Neuronal stem cell (in vitro differentiated cells): ENCODE results near the gene PHTF2.

Experiments
- DNase-seq: peaks from one replicate; pipeline ENCODE4 v3.0.0-alpha.2; 2013; ENCODE audit warnings: low spot score
- H2AFZ ChIP-seq: one replicate; pipeline ENCODE4 v1.6.1; 2013; ENCODE audit warnings: mild to moderate bottlenecking, low read length, inconsistent platforms
- H2AK5ac ChIP-seq: 2 replicates; pipeline ENCODE4 v1.6.1; 2013; ENCODE audit warnings: low read depth, mild to moderate bottlenecking, inconsistent platforms, low read length, moderate library complexity, mixed read lengths
- H2BK120ac ChIP-seq: 2 replicates; pipeline ENCODE4 v1.6.1; 2013; ENCODE audit warnings: low read depth, mild to moderate bottlenecking, inconsistent platforms, low read length, moderate library complexity, mixed read lengths
- H2BK12ac ChIP-seq: one replicate; pipeline ENCODE4 v1.6.1; 2013; ENCODE audit warnings: low read length, inconsistent platforms
- H2BK15ac ChIP-seq: 2 replicates; pipeline ENCODE4 v1.6.1; 2013; ENCODE audit warnings: mild to moderate bottlenecking, low read length, inconsistent platforms, mixed read lengths
- H2BK5ac ChIP-seq: one replicate; pipeline ENCODE4 v1.6.1; 2013; ENCODE audit warnings: inconsistent platforms, mild to moderate bottlenecking, low read length, moderate library complexity
- H3K14ac ChIP-seq: one replicate; pipeline ENCODE4 v1.6.1; 2013; ENCODE audit warnings: low read length, inconsistent platforms
- H3K18ac ChIP-seq: 2 replicates; pipeline ENCODE4 v1.6.1; 2013; ENCODE audit warnings: low read length, inconsistent platforms
- H3K23ac ChIP-seq: 2 replicates; pipeline ENCODE4 v1.6.1; 2013; ENCODE audit warnings: low read depth, mild to moderate bottlenecking, mixed read lengths, low read length, inconsistent platforms; ENCODE audit not compliant: poor library complexity
- H3K27ac ChIP-seq: replicated peaks from 3 replicates; pipeline ENCODE4 v1.5.1; 2013; ENCODE audit warnings: low read length, inconsistent platforms
- H3K27me3 ChIP-seq, 3 experiments: 2 replicates each; pipeline ENCODE4 v1.6.1; 2013; ENCODE audit warnings: low read length in 3 of 3, mild to moderate bottlenecking in 2 of 3, inconsistent platforms in 1 of 3, low read depth in 1 of 3, mixed read lengths in 1 of 3, moderate library complexity in 1 of 3; ENCODE audit not compliant: control insufficient read depth in 3 of 3, insufficient read depth in 3 of 3
- H3K36me3 ChIP-seq, 2 donors: replicated peaks in 1 of 2; 2 replicates each; pipeline ENCODE4 v1.6.1; 2013; ENCODE audit warnings: low read length in 2 of 2; ENCODE audit not compliant: control insufficient read depth in 2 of 2, insufficient read depth in 2 of 2
- H3K4ac ChIP-seq: 2 replicates; pipeline ENCODE4 v1.6.1; 2013; ENCODE audit warnings: inconsistent platforms, mild to moderate bottlenecking, low read length, moderate library complexity
- H3K4me1 ChIP-seq, 2 donors: 1 replicate in 1 of 2; 2 replicates in 1 of 2; pipeline ENCODE4 v1.6.1; 2013; ENCODE audit warnings: low read length in 2 of 2, low read depth in 1 of 2; ENCODE audit not compliant: control insufficient read depth in 2 of 2, insufficient read depth in 1 of 2
- H3K4me2 ChIP-seq: one replicate; pipeline ENCODE4 v1.6.1; 2013; ENCODE audit warnings: mild to moderate bottlenecking, low read length, inconsistent platforms; ENCODE audit not compliant: insufficient read depth, poor library complexity, severe bottlenecking
- H3K4me3 ChIP-seq, 2 donors: 2 replicates each; pipeline ENCODE4 v1.5.1; 2013; ENCODE audit warnings: low read length in 2 of 2, mild to moderate bottlenecking in 2 of 2, inconsistent platforms in 1 of 2, moderate library complexity in 1 of 2
- H3K79me1 ChIP-seq: one replicate; pipeline ENCODE4 v1.6.1; 2013; ENCODE audit warnings: low read depth, mild to moderate bottlenecking, inconsistent platforms, low read length, moderate library complexity
- H3K9ac ChIP-seq: one replicate; pipeline ENCODE4 v1.6.1; 2013; ENCODE audit warnings: mild to moderate bottlenecking, low read depth, low read length, inconsistent platforms; ENCODE audit not compliant: poor library complexity
- H3K9me3 ChIP-seq, 2 donors: replicated peaks in 1 of 2; 2 replicates each; pipeline versions ENCODE3 to v1.6.1; 2013; ENCODE audit warnings: low read length in 2 of 2, mild to moderate bottlenecking in 2 of 2, inconsistent platforms in 1 of 2, low read depth in 1 of 2, mixed read lengths in 1 of 2, moderate library complexity in 1 of 2; ENCODE audit not compliant: control insufficient read depth in 2 of 2, insufficient read depth in 1 of 2
- H4K8ac ChIP-seq: one replicate; pipeline ENCODE4 v1.6.1; 2013; ENCODE audit warnings: low read depth, mild to moderate bottlenecking, inconsistent platforms, low read length, moderate library complexity
- H4K91ac ChIP-seq: one replicate; pipeline ENCODE4 v1.6.1; 2013; ENCODE audit warnings: low read length, low read depth, mild to moderate bottlenecking, inconsistent platforms; ENCODE audit not compliant: poor library complexity
- WGBS, 2 donors: extraction: QIAGEN DNeasy Blood & Tissue Kit; methylation state at CpG; one replicate each; pipeline ENCODE4 v1.1.7; 2013; ENCODE audit warnings: missing lambda C conversion rate in 2 of 2, mixed read lengths in 1 of 2; ENCODE audit not compliant: insufficient read length in 2 of 2, insufficient replicate concordance in 1 of 2; ENCODE audit errors: extremely low coverage in 2 of 2; 5-methylcytosine and 5-hydroxymethylcytosine counted together

Gene PHTF2

DNA sequence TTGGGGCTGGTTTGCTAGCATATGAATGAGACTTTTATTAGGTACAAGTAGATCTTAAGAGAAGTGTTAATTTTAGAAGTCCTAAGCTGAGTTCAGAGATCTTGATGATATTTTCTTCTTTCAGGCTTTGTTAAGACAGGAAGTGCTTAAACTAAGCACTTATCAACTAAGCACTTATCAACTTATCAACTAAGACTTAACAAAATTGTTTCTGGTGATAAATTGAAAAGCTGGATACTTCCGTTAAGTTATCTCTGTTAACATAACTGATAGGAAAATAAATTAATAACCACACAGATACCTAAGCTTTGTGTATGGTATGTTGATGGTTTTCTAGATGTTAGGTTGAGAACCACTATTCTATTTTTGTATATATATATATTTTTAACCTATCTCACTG is 113.7 kb downstream of the PHTF2 start:
- Histone ChIP-seq H3K27ac (no peak overlapping the region), H3K27me3 (no peaks in the 10 kb centered on the region), H3K79me1 (no peaks in the 10 kb centered on the region), H3K4me1 (no peaks in the 10 kb centered on the region), H2BK5ac (no peak overlapping the region), H3K23ac (no peak overlapping the region), H3K9me3 (no peaks in the 10 kb centered on the region), H3K36me3 (peaks cover 0 to 24% of the 10 kb centered on the region in 2 donors), H3K14ac (no peak overlapping the region), H4K8ac (no peak overlapping the region), H2BK15ac (no peak overlapping the region), H3K4me3 (no peak overlapping the region), H3K4ac (no peak overlapping the region), H3K9ac (no peak overlapping the region), H2AFZ (no peak overlapping the region), H2AK5ac (no peak overlapping the region), H3K18ac (no peak overlapping the region), H2BK120ac (no peak overlapping the region), H2BK12ac (no peak overlapping the region), H4K91ac (no peak overlapping the region), H3K4me2 (no peak overlapping the region)
- no CpG with 5 or more reads among the region's 1 CpG for WGBS, 2 donors
- DNase-seq = no peak

DNA sequence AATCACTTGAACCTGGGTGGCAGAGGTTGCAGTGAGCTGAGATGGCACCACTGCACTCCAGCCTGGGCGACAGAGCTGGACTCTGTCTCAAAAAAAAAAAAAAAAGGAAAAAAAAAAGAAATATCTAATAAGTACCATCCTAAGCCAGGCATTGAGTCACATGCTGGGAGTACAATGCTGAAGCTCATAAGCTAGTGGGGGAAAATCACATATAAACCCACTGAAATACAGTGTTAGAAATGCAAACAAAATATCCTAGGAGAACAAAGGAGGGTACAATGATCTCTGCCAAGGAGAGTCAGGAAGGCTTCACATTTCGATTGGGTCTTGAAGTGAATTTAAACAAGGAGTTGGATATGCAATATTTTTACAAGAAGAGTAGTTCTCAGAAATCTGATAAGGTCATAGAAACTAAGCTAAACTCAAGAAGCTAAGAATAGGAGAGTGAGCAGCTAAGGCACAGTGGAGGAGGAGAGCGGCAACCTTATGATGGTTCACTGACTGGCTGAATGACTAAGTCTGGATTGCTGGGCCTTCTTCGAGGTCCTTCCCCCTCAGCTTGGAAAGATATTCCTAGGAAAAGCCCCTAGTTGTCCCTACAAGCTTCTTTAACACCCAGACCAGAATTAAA is 115.5 kb downstream of the PHTF2 start:
- no peak overlapping the region for H2AK5ac ChIP-seq
- H3K4me1 ChIP-seq = peaks cover 0 to 8% of the 10 kb centered on the region in 2 donors
- no peak overlapping the region for H3K4ac ChIP-seq
- H2BK15ac ChIP-seq = no peak overlapping the region
- WGBS, 2 donors = no CpG with 5 or more reads among the region's 4 CpGs
- no peak overlapping the region for H3K4me2 ChIP-seq
- no peak overlapping the region for H2AFZ ChIP-seq
- no peak overlapping the region for H4K8ac ChIP-seq
- DNase-seq = no peak
- H3K27ac ChIP-seq = no peak overlapping the region
- H3K79me1 ChIP-seq = no peaks in the 10 kb centered on the region
- no peak overlapping the region for H2BK5ac ChIP-seq
- H4K91ac ChIP-seq = no peak overlapping the region
- H3K9me3 ChIP-seq = no peaks in the 10 kb centered on the region
- no peak overlapping the region for H2BK12ac ChIP-seq
- H3K18ac ChIP-seq = no peak overlapping the region
- H3K23ac ChIP-seq = no peak overlapping the region
- H3K14ac ChIP-seq = no peak overlapping the region
- H3K4me3 ChIP-seq = no peak overlapping the region
- no peak overlapping the region for H2BK120ac ChIP-seq
- no peaks in the 10 kb centered on the region for H3K27me3 ChIP-seq
- H3K36me3 ChIP-seq = peaks cover 0 to 18% of the 10 kb centered on the region in 2 donors
- no peak overlapping the region for H3K9ac ChIP-seq

DNA sequence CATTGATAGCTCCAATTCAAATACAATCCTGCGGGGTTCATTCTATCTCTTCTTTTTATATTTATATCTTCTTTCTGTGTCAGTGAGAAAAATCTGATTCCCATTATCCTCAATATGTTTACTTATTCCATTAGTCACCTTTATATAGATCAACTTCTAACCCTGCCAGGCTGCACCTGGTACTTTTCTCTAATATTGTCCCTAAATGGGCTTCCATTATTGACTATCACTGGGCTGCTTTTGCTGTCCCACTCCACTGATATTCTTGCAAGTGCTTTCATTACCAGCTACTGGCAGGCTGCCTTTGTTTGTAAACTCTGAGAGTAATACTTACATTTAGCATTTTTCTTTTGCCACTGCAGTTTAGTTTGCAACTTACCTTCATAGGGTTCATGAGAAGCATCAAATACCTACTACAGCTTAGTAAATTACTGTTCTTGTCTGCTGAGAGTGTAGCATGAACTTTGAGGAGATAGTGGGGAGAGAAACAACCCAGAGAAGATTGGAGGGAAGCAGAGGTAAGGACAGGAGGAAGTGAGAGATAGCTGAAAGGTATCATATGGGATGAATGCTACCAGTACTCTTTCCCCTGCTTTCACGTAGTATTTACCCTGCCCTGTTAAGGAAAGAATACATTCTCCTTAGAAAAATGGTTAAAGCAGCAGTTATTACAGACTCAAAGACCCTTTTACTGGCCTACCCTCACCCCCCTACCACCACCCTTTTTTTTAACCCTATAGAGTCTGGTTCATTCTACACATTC is 119.1 kb downstream of the PHTF2 start:
- no peak overlapping the region for H2BK120ac ChIP-seq
- peaks cover 0 to 16% of the 10 kb centered on the region in 2 donors for H3K36me3 ChIP-seq
- H3K9ac ChIP-seq = no peak overlapping the region
- H3K18ac ChIP-seq = no peak overlapping the region
- H2BK15ac ChIP-seq = no peak overlapping the region
- no peak overlapping the region for H3K4ac ChIP-seq
- H3K4me1 ChIP-seq = peaks cover 0 to 8% of the 10 kb centered on the region in 2 donors
- H3K23ac ChIP-seq = no peak overlapping the region
- H2BK12ac ChIP-seq = no peak overlapping the region
- no peak overlapping the region for H3K14ac ChIP-seq
- no peak for DNase-seq
- H3K4me2 ChIP-seq = no peak overlapping the region
- H2AK5ac ChIP-seq = no peak overlapping the region
- H3K9me3 ChIP-seq = no peaks in the 10 kb centered on the region
- WGBS, 2 donors = no CpG with 5 or more reads among the region's 2 CpGs
- no peak overlapping the region for H4K8ac ChIP-seq
- H3K27ac ChIP-seq = no peak overlapping the region
- H2AFZ ChIP-seq = no peak overlapping the region
- H2BK5ac ChIP-seq = no peak overlapping the region
- H3K79me1 ChIP-seq = no peaks in the 10 kb centered on the region
- H3K4me3 ChIP-seq = no peak overlapping the region
- no peaks in the 10 kb centered on the region for H3K27me3 ChIP-seq
- H4K91ac ChIP-seq = no peak overlapping the region

- Histone ChIP-seq H3K4me1 (peaks cover 0 to 8% of the 10 kb centered on the region in 2 donors), H3K18ac (no peak overlapping the region), H3K9ac (no peak overlapping the region), H3K4me3 (no peak overlapping the region), H2BK12ac (no peak overlapping the region), H3K23ac (no peak overlapping the region), H4K8ac (no peak overlapping the region), H2BK15ac (no peak overlapping the region), H2AFZ (no peak overlapping the region), H2AK5ac (no peak overlapping the region), H3K79me1 (no peaks in the 10 kb centered on the region), H2BK5ac (no peak overlapping the region), H3K9me3 (no peaks in the 10 kb centered on the region), H3K27ac (no peak overlapping the region), H3K4ac (no peak overlapping the region), H3K27me3 (no peaks in the 10 kb centered on the region), H3K14ac (no peak overlapping the region), H4K91ac (no peak overlapping the region), H2BK120ac (no peak overlapping the region), H3K4me2 (no peak overlapping the region), H3K36me3 (peaks cover 0 to 24% of the 10 kb centered on the region in 2 donors)
- no CpG with 5 or more reads among the region's 1 CpG for WGBS, 2 donors
- DNase-seq = no peak
These were observed 120.1 kb downstream of the PHTF2 start for GRCh38 chr7:77918676-77919075.
